ENCODE data around the gene CD300LF.

- no peak for TF ChIP-seq EZH2 (IDR thresholded peaks at IDR 0.05; ENCODE audit: low read length)
- peak; percentile 94 to 100 (median 99) for TF ChIP-seq CTCF (optimal IDR thresholded peaks at IDR 0.05 in 1 of 3, IDR thresholded peaks at IDR 0.05 in 1 of 3, conservative IDR thresholded peaks at IDR 0.05 in 1 of 3; ENCODE audit: extremely low read depth in 1 of 3, insufficient read depth in 2 of 3, low read length in 3 of 3)
Observed at GRCh38 chr17:74744714-74745547, 32.2 kb upstream of the CD300LF start.

Measured in keratinocyte (primary cell).